K562 (cell line): ENCODE measurements around the gene MAP1LC3B2. TPM values are rescaled to one million over a fixed set of nuclear protein-coding genes. Genes with fewer than 3 reads are reported as not detected.

Source experiments
- ARID3A ChIP-seq: IDR thresholded peaks from 2 replicates; pipeline ENCODE4 v1.6.1; 2012; ENCODE audit warnings: low read depth, low read length, improper control_type of control experiment, borderline replicate concordance
- ARID3B ChIP-seq: fragments of 250-450 bp; sonication (Bioruptor Pico); IDR thresholded peaks from 2 replicates; pipeline ENCODE4 v1.4.0; 2020; ENCODE audit warnings: borderline replicate concordance
- ETV5 ChIP-seq: sonication (generic); formaldehyde crosslinking; IDR thresholded peaks from 2 replicates; pipeline ENCODE4 v1.4.0; 2020; ENCODE audit warnings: low read depth, mild to moderate bottlenecking, missing genetic modification reagents
- FOS ChIP-seq: IDR thresholded peaks from 3 replicates; pipeline ENCODE4 v1.6.1; 2011; ENCODE audit not compliant: insufficient read length; ENCODE audit errors: extremely low read depth
- FOXK2 ChIP-seq, 2 experiments: fragments of 450-650 bp; IDR thresholded peaks in 1 of 2; conservative IDR thresholded peaks in 1 of 2; 2 replicates each; pipeline ENCODE4 v1.6.1; 2016; ENCODE audit warnings: low read depth in 2 of 2, mild to moderate bottlenecking in 1 of 2
- HDAC2 ChIP-seq: fragments of 450-650 bp; IDR thresholded peaks from 2 replicates; pipeline ENCODE4 v1.6.1; 2016; ENCODE audit warnings: mild to moderate bottlenecking
- HSF4 ChIP-seq: fragments of 250-450 bp; sonication (Bioruptor Pico); IDR thresholded peaks from 2 replicates; pipeline ENCODE4 v2.1.2; 2022; ENCODE audit warnings: mild to moderate bottlenecking, moderate library complexity, borderline replicate concordance
- MAFG ChIP-seq: fragments of 450-650 bp; conservative IDR thresholded peaks from 2 replicates; pipeline ENCODE4 v1.6.1; 2016; ENCODE audit warnings: missing genetic modification characterization, missing compliant biosample characterization
- MCM5 ChIP-seq: fragments of 450-650 bp; IDR thresholded peaks from 2 replicates; pipeline ENCODE4 v1.6.1; 2016; ENCODE audit warnings: low read depth
- MYC ChIP-seq, 2 experiments: fragments of 250-450 bp in 1 of 2; sonication (Bioruptor Pico) in 1 of 2; IDR thresholded peaks; 2 replicates each; pipeline versions ENCODE4 v1.5.1 to v1.6.1; 2012 to 2021; ENCODE audit warnings: low read depth in 2 of 2, borderline replicate concordance in 1 of 2, improper control_type of control experiment in 1 of 2, low read length in 1 of 2, mild to moderate bottlenecking in 1 of 2, moderate library complexity in 1 of 2
- NFXL1 ChIP-seq: fragments of 450-650 bp; formaldehyde crosslinking; IDR thresholded peaks from 2 replicates; pipeline ENCODE4 v1.4.0; 2021; ENCODE audit warnings: mild to moderate bottlenecking
- POLR2AphosphoS2 ChIP-seq: IDR thresholded peaks from 2 replicates; pipeline ENCODE4 v1.6.1; 2012; ENCODE audit warnings: low read length, improper control_type of control experiment
- PTTG1 ChIP-seq: fragments of 450-650 bp; IDR thresholded peaks from 2 replicates; pipeline ENCODE4 v1.6.1; 2016; ENCODE audit warnings: low read depth, mild to moderate bottlenecking, missing genetic modification characterization, missing compliant biosample characterization
- RFX1 ChIP-seq: fragments of 450-650 bp; IDR thresholded peaks from 2 replicates; pipeline ENCODE4 v1.6.1; 2016; ENCODE audit warnings: mild to moderate bottlenecking, moderate library complexity
- SAP30 ChIP-seq: fragments of 200-600 bp; sonication (generic); IDR thresholded peaks from 2 replicates; pipeline ENCODE4 v1.6.1; 2012; ENCODE audit warnings: borderline replicate concordance, low read depth, mild to moderate bottlenecking, moderate library complexity, low read length, control low read depth, inconsistent platforms; ENCODE audit not compliant: insufficient read depth, poor library complexity, severe bottlenecking
- SMAD2 ChIP-seq: fragments of 150-350 bp; IDR thresholded peaks from 2 replicates; pipeline ENCODE4 v1.6.1; 2014; ENCODE audit warnings: low read depth, mild to moderate bottlenecking, low read length
- SMAD4 ChIP-seq: fragments of 250-450 bp; sonication (Bioruptor Pico); conservative IDR thresholded peaks from 2 replicates; pipeline ENCODE4 v1.8.0; 2021; ENCODE audit warnings: inconsistent platforms, mild to moderate bottlenecking, moderate library complexity
- SMARCE1 ChIP-seq: fragments of 450-650 bp; IDR thresholded peaks from 2 replicates; pipeline ENCODE4 v1.7.1; 2016; ENCODE audit warnings: mild to moderate bottlenecking
- TEAD4 ChIP-seq, 2 experiments: sonication (generic) in 1 of 2; formaldehyde crosslinking in 1 of 2; IDR thresholded peaks; 2 replicates each; pipeline versions ENCODE4 v1.6.1 to v1.8.0; 2012 to 2022; ENCODE audit warnings: borderline replicate concordance in 1 of 2, inconsistent platforms in 1 of 2, low read length in 1 of 2, mild to moderate bottlenecking in 1 of 2, missing genetic modification reagents in 1 of 2
- ZBTB9 ChIP-seq: fragments of 450-650 bp; formaldehyde crosslinking; IDR thresholded peaks from 2 replicates; pipeline ENCODE4 v1.4.0; 2020; ENCODE audit warnings: mild to moderate bottlenecking, moderate library complexity
- ZNF282 ChIP-seq: sonication (generic); formaldehyde crosslinking; IDR thresholded peaks from 2 replicates; pipeline ENCODE4 v1.8.1; 2023; ENCODE audit warnings: missing genetic modification reagents
- ZNF75A ChIP-seq: fragments of 450-650 bp; formaldehyde crosslinking; IDR thresholded peaks from 2 replicates; pipeline ENCODE4 v1.4.0; 2020; ENCODE audit warnings: mild to moderate bottlenecking
- ZNF830 ChIP-seq: fragments of 250-450 bp; sonication (Bioruptor Pico); IDR thresholded peaks from 2 replicates; pipeline ENCODE4 v1.5.0; 2021; ENCODE audit warnings: mild to moderate bottlenecking
- polyA plus RNA-seq, 8 experiments: library from polyadenylated mRNA; depleted of rRNA in 4 of 8; stranded (reverse) in 5 of 8; unstranded in 3 of 8; fragments of >200 nt; fragmentation: Nextera tagmentation in 2 of 8; fragmentation: Illumina TruSeq in 1 of 8; extraction: Ambion mirVana in 2 of 8; extraction: Trizol in 1 of 8; gene quantifications; 2 replicates each; pipeline versions ENCODE4 v1.2.1 to v1.2.3, GENCODE V29; 2011 to 2014; ENCODE audit warnings: inconsistent platforms in 1 of 8, missing spikeins in 1 of 8
- total RNA-seq, 7 experiments: library from RNA; depleted of rRNA in 6 of 7; stranded (reverse); fragments of >200 nt in 6 of 7; fragmentation: Illumina TruSeq in 2 of 7; extraction: Trizol in 2 of 7; gene quantifications; 2 replicates each; pipeline versions ENCODE4 v1.2.1 to v1.2.3, GENCODE V29; 2011 to 2021; ENCODE audit warnings: low replicate concordance in 1 of 7

MAP1LC3B2 gene
- total and polyA plus RNA-seq, 9 of the 15 experiments (the other 6 are each of a cell fraction or from before 2014, with no cell fraction given) = 0.53 to 2.8 (median 0.76) TPM; not detected in 2

GRCh38 chr12:116551952-116552772 lies 7.0 kb upstream of the MAP1LC3B2 start (continued):
- TF ChIP-seq POLR2AphosphoS2 (no peak), FOS (peak; percentile 59), ZNF75A (CRISPR knock-in tag) (0 out of 2 replicates have a peak, but pooled peaks have one; percentile 47), RFX1 (no peak), ZBTB9 (CRISPR knock-in tag) (0 out of 2 replicates have a peak, but pooled peaks have one; percentile 6), SMARCE1 (peak; percentile 39; the same call in 1 of the 2 replicates), MYC (IDR thresholded peaks at IDR 0.05; ENCODE audit: low read depth, low read length) (peak; percentile 24; the same call in 1 of the 2 replicates), MYC (CRISPR knock-in tag; IDR thresholded peaks at IDR 0.05; ENCODE audit: borderline replicate concordance, low read depth) (no peak), HSF4 (no peak), MAFG (tag) (peak; percentile 90), ARID3A (no peak; the same call in 1 of the 2 replicates), SMAD2 (no peak), SAP30 (no peak), SMAD4 (peak; percentile 73), FOXK2 (conservative IDR thresholded peaks at IDR 0.05 in 1 of 2, IDR thresholded peaks at IDR 0.05 in 1 of 2; ENCODE audit: low read depth in 2 of 2) (peak in 1 of 2 experiments; percentile 44; a peak in 1 of 4 replicates), MCM5 (no peak), PTTG1 (tag) (peak; percentile 74), ETV5 (CRISPR knock-in tag) (0 out of 2 replicates have a peak, but pooled peaks have one; percentile 77), NFXL1 (CRISPR knock-in tag) (peak; percentile 63; the same call in 1 of the 2 replicates), ZNF830 (CRISPR knock-in tag) (no peak), ZNF282 (CRISPR knock-in tag) (no peak), HDAC2 (peak; percentile 70; the same call in 1 of the 2 replicates), ARID3B (no peak), TEAD4 (IDR thresholded peaks at IDR 0.05; ENCODE audit: low read length) (peak; percentile 48), TEAD4 (CRISPR knock-in tag; IDR thresholded peaks at IDR 0.05; ENCODE audit: borderline replicate concordance) (no peak)
